SK-N-SH treated with all-trans-retinoic acid at 6 μM for 48 hours (cell line): ENCODE measurements around the gene PFDN2.

Experiments used
- ATAC-seq: fragments of 200-7000 bp; cut with Tn5 transposase; 3 replicates; pipeline ENCODE4 v1.9.1; 2020; ENCODE audit warnings: mild to moderate bottlenecking, moderate library complexity
- BACH2 ChIP-seq: fragments of 250-450 bp; sonication (Bioruptor Pico); IDR thresholded peaks from 2 replicates; pipeline ENCODE4 v1.9.0; 2021; ENCODE audit warnings: mild to moderate bottlenecking, borderline replicate concordance
- ESRRG ChIP-seq: fragments of 250-450 bp; sonication (Bioruptor Pico); IDR thresholded peaks from 2 replicates; pipeline ENCODE4 v1.6.1; 2021; ENCODE audit warnings: mild to moderate bottlenecking
- GLIS3 ChIP-seq: fragments of 250-450 bp; sonication (Bioruptor Pico); IDR thresholded peaks from 2 replicates; pipeline ENCODE4 v1.5.0; 2020; ENCODE audit warnings: mild to moderate bottlenecking, moderate library complexity
- ISL1 ChIP-seq: fragments of 250-450 bp; sonication (Bioruptor Pico); IDR thresholded peaks from 2 replicates; pipeline ENCODE4 v2.1.2; 2022; ENCODE audit warnings: mild to moderate bottlenecking, moderate library complexity
- OSR1 ChIP-seq: fragments of 250-450 bp; sonication (Bioruptor Pico); IDR thresholded peaks from 2 replicates; pipeline ENCODE4 v1.8.0; 2022; ENCODE audit warnings: moderate library complexity, mild to moderate bottlenecking, inconsistent platforms
- PPARA ChIP-seq: fragments of 250-450 bp; sonication (Bioruptor Pico); IDR thresholded peaks from 2 replicates; pipeline ENCODE4 v1.5.0; 2020; ENCODE audit warnings: mild to moderate bottlenecking, borderline replicate concordance
- SNAI2 ChIP-seq: fragments of 250-450 bp; sonication (Bioruptor Pico); IDR thresholded peaks from 2 replicates; pipeline ENCODE4 v1.5.0; 2020; ENCODE audit warnings: mild to moderate bottlenecking, moderate library complexity
- TCF4 ChIP-seq: fragments of 250-450 bp; sonication (Bioruptor Pico); IDR thresholded peaks from 2 replicates; pipeline ENCODE4 v1.8.0; 2021; ENCODE audit warnings: mild to moderate bottlenecking, moderate library complexity, borderline replicate concordance
- TOX ChIP-seq: fragments of 250-450 bp; sonication (Bioruptor Pico); IDR thresholded peaks from 2 replicates; pipeline ENCODE4 v1.8.0; 2021; ENCODE audit warnings: mild to moderate bottlenecking, moderate library complexity, borderline replicate concordance
- ZC3H10 ChIP-seq: fragments of 250-450 bp; sonication (Bioruptor Pico); IDR thresholded peaks from 2 replicates; pipeline ENCODE4 v1.5.1; 2021; ENCODE audit warnings: mild to moderate bottlenecking, moderate library complexity
- ZFP30 ChIP-seq: fragments of 450-650 bp; formaldehyde crosslinking; IDR thresholded peaks from 2 replicates; pipeline ENCODE4 v1.5.0; 2022; ENCODE audit warnings: mild to moderate bottlenecking, moderate library complexity
- ZNF70 ChIP-seq: fragments of 450-650 bp; formaldehyde crosslinking; IDR thresholded peaks from 2 replicates; pipeline ENCODE4 v1.5.0; 2020; ENCODE audit warnings: mild to moderate bottlenecking, moderate library complexity
- ZNF8 ChIP-seq: fragments of 450-650 bp; formaldehyde crosslinking; IDR thresholded peaks from 2 replicates; pipeline ENCODE4 v1.5.0; 2020; ENCODE audit warnings: mild to moderate bottlenecking, moderate library complexity
- TF ChIP-seq, protein P1 (sequence below): fragments of 250-450 bp; sonication (Bioruptor Pico); IDR thresholded peaks from 2 replicates; pipeline ENCODE4 v1.5.1; 2020; ENCODE audit warnings: low read depth, mild to moderate bottlenecking, moderate library complexity
- TF ChIP-seq, protein P2 (sequence below): fragments of 250-450 bp; sonication (Bioruptor Pico); IDR thresholded peaks from 2 replicates; pipeline ENCODE4 v1.8.0; 2021; ENCODE audit warnings: low read depth, mild to moderate bottlenecking, moderate library complexity, borderline replicate concordance
- TF ChIP-seq, protein P3 (sequence below): fragments of 250-450 bp; sonication (Bioruptor Pico); IDR thresholded peaks from 2 replicates; pipeline ENCODE4 v1.5.1; 2021; ENCODE audit warnings: mild to moderate bottlenecking, moderate library complexity

The PFDN2 gene

DNA sequence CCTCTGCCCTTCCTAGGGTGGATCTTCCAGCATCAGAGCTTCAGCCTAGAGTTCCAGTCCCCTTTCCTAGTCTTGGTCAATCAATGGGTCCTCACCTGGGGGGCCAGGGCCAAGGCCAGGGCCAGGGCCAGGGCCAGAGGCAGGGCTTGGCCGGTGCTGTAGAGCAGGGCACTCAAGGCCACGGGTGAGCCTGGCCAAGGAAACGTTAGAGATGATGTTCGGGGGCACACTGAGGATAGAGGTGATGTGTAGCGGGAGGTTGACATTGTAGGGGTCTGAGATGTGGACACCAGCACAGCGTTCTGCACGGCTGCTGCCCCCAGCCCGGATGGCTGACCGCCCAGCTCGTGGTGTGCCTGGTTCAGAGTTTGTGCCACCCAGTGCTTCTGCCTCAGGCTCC, 66.6 kb downstream of the PFDN2 start:
- no peak for TF ChIP-seq ZNF8 (CRISPR knock-in tag)
- no peak for TF ChIP-seq SNAI2 (CRISPR knock-in tag)
- TF ChIP-seq, protein P1, sequence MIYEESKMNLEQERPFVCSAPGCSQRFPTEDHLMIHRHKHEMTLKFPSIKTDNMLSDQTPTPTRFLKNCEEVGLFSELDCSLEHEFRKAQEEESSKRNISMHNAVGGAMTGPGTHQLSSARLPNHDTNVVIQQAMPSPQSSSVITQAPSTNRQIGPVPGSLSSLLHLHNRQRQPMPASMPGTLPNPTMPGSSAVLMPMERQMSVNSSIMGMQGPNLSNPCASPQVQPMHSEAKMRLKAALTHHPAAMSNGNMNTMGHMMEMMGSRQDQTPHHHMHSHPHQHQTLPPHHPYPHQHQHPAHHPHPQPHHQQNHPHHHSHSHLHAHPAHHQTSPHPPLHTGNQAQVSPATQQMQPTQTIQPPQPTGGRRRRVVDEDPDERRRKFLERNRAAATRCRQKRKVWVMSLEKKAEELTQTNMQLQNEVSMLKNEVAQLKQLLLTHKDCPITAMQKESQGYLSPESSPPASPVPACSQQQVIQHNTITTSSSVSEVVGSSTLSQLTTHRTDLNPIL = no peak
- TF ChIP-seq ESRRG (CRISPR knock-in tag) = no peak
- no peak for TF ChIP-seq ZC3H10 (CRISPR knock-in tag)
- TF ChIP-seq, protein P2, sequence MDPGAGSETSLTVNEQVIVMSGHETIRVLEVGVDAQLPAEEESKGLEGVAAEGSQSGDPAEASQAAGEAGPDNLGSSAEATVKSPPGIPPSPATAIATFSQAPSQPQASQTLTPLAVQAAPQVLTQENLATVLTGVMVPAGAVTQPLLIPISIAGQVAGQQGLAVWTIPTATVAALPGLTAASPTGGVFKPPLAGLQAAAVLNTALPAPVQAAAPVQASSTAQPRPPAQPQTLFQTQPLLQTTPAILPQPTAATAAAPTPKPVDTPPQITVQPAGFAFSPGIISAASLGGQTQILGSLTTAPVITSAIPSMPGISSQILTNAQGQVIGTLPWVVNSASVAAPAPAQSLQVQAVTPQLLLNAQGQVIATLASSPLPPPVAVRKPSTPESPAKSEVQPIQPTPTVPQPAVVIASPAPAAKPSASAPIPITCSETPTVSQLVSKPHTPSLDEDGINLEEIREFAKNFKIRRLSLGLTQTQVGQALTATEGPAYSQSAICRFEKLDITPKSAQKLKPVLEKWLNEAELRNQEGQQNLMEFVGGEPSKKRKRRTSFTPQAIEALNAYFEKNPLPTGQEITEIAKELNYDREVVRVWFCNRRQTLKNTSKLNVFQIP = no peak
- TF ChIP-seq, protein P3, sequence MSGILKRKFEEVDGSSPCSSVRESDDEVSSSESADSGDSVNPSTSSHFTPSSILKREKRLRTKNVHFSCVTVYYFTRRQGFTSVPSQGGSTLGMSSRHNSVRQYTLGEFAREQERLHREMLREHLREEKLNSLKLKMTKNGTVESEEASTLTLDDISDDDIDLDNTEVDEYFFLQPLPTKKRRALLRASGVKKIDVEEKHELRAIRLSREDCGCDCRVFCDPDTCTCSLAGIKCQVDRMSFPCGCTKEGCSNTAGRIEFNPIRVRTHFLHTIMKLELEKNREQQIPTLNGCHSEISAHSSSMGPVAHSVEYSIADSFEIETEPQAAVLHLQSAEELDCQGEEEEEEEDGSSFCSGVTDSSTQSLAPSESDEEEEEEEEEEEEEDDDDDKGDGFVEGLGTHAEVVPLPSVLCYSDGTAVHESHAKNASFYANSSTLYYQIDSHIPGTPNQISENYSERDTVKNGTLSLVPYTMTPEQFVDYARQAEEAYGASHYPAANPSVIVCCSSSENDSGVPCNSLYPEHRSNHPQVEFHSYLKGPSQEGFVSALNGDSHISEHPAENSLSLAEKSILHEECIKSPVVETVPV (CRISPR knock-in tag) = no peak
- TF ChIP-seq ZFP30 (CRISPR knock-in tag) = no peak
- no peak for TF ChIP-seq ISL1
- no peak for TF ChIP-seq OSR1 (CRISPR knock-in tag)
- TF ChIP-seq ZNF70 (CRISPR knock-in tag) = no peak
- no peak for TF ChIP-seq TCF4 (CRISPR knock-in tag)
- no peak for TF ChIP-seq TOX (CRISPR knock-in tag)
- TF ChIP-seq PPARA = no peak
- TF ChIP-seq GLIS3 (CRISPR knock-in tag) = no peak
- TF ChIP-seq BACH2 (CRISPR knock-in tag) = no peak
- ATAC-seq = no peak
